ENCODE data around the gene ERH. TPM values are rescaled to one million over a fixed set of nuclear protein-coding genes. Genes with fewer than 3 reads are reported as not detected.

The ERH gene
- total RNA-seq, 2 donors from 2014 or later, result 296 to 371 TPM

GRCh38 chr14:69350892-69351291 lies 47.2 kb downstream of the ERH start:
- Mint-ChIP-seq H3K36me3 (no peaks in the 10 kb centered on the region), H3K27ac (peak overlapping the region in 1 of 2 donors; percentile 2), H3K9me3 (no peaks in the 10 kb centered on the region)
- ATAC-seq (no peak), DNase-seq (ENCODE audit: low spot score in 2 of 2) (no peak)

GRCh38 chr14:69349091-69349777 lies 48.9 kb downstream of the ERH start:
- DNase-seq (ENCODE audit: low spot score in 2 of 2) (no peak), ATAC-seq (no peak)
- H3K36me3 Mint-ChIP-seq, result no peaks in the 10 kb centered on the region
- peak overlapping the region in 1 of 2 donors; percentile 30 for H3K27ac Mint-ChIP-seq
- no peaks in the 10 kb centered on the region for H3K9me3 Mint-ChIP-seq

GRCh38 chr14:69346710-69347109 lies 51.4 kb downstream of the ERH start:
- ATAC-seq, result peak in 1 of 2 donors; percentile 40
- Mint-ChIP-seq H3K27ac (no peak overlapping the region), H3K36me3 (no peaks in the 10 kb centered on the region), H3K9me3 (no peaks in the 10 kb centered on the region)
- peak in 1 of 2 donors; percentile 23 for DNase-seq (ENCODE audit: low spot score in 2 of 2)

- ATAC-seq (no peak), DNase-seq (ENCODE audit: low spot score in 2 of 2) (no peak)
- Mint-ChIP-seq H3K36me3 (no peaks in the 10 kb centered on the region), H3K27ac (no peak overlapping the region), H3K9me3 (no peaks in the 10 kb centered on the region)
Measured at GRCh38 chr14:69345402-69345801, 52.7 kb downstream of the ERH start.

- Mint-ChIP-seq H3K27ac (no peak overlapping the region), H3K9me3 (no peaks in the 10 kb centered on the region)
- ATAC-seq, result no peak
Measured at GRCh38 chr14:69344171-69344570, 53.9 kb downstream of the ERH start.

GRCh38 chr14:69342928-69343525 lies 55.1 kb downstream of the ERH start:
- no peaks in the 10 kb centered on the region for H3K9me3 Mint-ChIP-seq
- no peak for ATAC-seq
- H3K27ac Mint-ChIP-seq, result no peak overlapping the region
- DNase-seq (ENCODE audit: low spot score in 2 of 2), result no peak
- no peaks in the 10 kb centered on the region for H3K36me3 Mint-ChIP-seq

More at GRCh38 chr14:69344171-69344570, 53.9 kb downstream of the ERH start:
- DNase-seq (ENCODE audit: low spot score in 2 of 2), result no peak
- H3K36me3 Mint-ChIP-seq, result no peaks in the 10 kb centered on the region

GRCh38 chr14:69339426-69339825 lies 58.7 kb downstream of the ERH start:
- Mint-ChIP-seq H3K27ac (no peak overlapping the region), H3K36me3 (no peaks in the 10 kb centered on the region), H3K9me3 (no peaks in the 10 kb centered on the region)
- DNase-seq (ENCODE audit: low spot score in 2 of 2) (no peak), ATAC-seq (no peak)

- H3K36me3 Mint-ChIP-seq, result no peaks in the 10 kb centered on the region
Measured at GRCh38 chr14:69337984-69338383, 60.1 kb downstream of the ERH start.

GRCh38 chr14:69335371-69335771 lies 62.7 kb downstream of the ERH start:
- peak in 1 of 2 donors; percentile 46 for ATAC-seq
- peak overlapping the region in 1 of 2 donors; percentile 30 for H3K27ac Mint-ChIP-seq
- H3K36me3 Mint-ChIP-seq, result no peaks in the 10 kb centered on the region
- H3K9me3 Mint-ChIP-seq, result no peaks in the 10 kb centered on the region
- DNase-seq (ENCODE audit: low spot score in 2 of 2), result no peak

More at GRCh38 chr14:69337984-69338383, 60.1 kb downstream of the ERH start:
- DNase-seq (ENCODE audit: low spot score in 2 of 2) (no peak), ATAC-seq (no peak)
- H3K27ac Mint-ChIP-seq, result no peak overlapping the region
- no peaks in the 10 kb centered on the region for H3K9me3 Mint-ChIP-seq

GRCh38 chr14:69334576-69334975 lies 63.5 kb downstream of the ERH start:
- DNase-seq (ENCODE audit: low spot score in 2 of 2) (no peak), ATAC-seq (no peak)
- H3K9me3 Mint-ChIP-seq, result no peaks in the 10 kb centered on the region
- peak overlapping the region in 1 of 2 donors; percentile 19 for H3K27ac Mint-ChIP-seq
- H3K36me3 Mint-ChIP-seq, result no peaks in the 10 kb centered on the region

GRCh38 chr14:69333791-69334337 lies 64.2 kb downstream of the ERH start:
- ATAC-seq, result peak in 1 of 2 donors; percentile 50
- no peaks in the 10 kb centered on the region for H3K9me3 Mint-ChIP-seq
- DNase-seq (ENCODE audit: low spot score in 2 of 2), result no peak
- H3K36me3 Mint-ChIP-seq, result no peaks in the 10 kb centered on the region
- H3K27ac Mint-ChIP-seq, result peak overlapping the region; percentile 19 to 69

- Mint-ChIP-seq H3K27ac (no peak overlapping the region), H3K9me3 (no peaks in the 10 kb centered on the region), H3K36me3 (no peaks in the 10 kb centered on the region)
- DNase-seq (ENCODE audit: low spot score in 2 of 2) (no peak), ATAC-seq (no peak)
Measured at GRCh38 chr14:69332782-69333395, 65.2 kb downstream of the ERH start.

- DNase-seq (ENCODE audit: low spot score in 2 of 2) (no peak), ATAC-seq (no peak)
- no peaks in the 10 kb centered on the region for H3K36me3 Mint-ChIP-seq
- H3K27ac Mint-ChIP-seq, result no peak overlapping the region
- no peaks in the 10 kb centered on the region for H3K9me3 Mint-ChIP-seq
Measured at GRCh38 chr14:69331206-69331605, 66.9 kb downstream of the ERH start.

Other genes with a start within 250 kb of the ERH start
- 10 to 100 TPM; 37.2 to 41.5 TPM for gene DCAF5, start 245.2 kb downstream of the ERH start, total RNA-seq
- 10 to 100 TPM in 1 of 2 donors, 1 to 10 TPM in 1; 7.1 to 13.5 TPM for gene EXD2, start 206.8 kb downstream of the ERH start, total RNA-seq
- gene GALNT16, start 138.1 kb downstream of the ERH start, total RNA-seq, result under 1 TPM in 1 of 2 donors, not detected in 1; 0.12 TPM
- gene SLC39A9, start 393 bp upstream of the ERH start, total RNA-seq, result 10 to 100 TPM; 48.1 to 52.4 TPM
- gene PLEKHD1, start 86.4 kb upstream of the ERH start, total RNA-seq, result under 1 TPM; 0.05 to 0.12 TPM
- not detected for gene CCDC177, start 176.6 kb upstream of the ERH start, total RNA-seq
- 10 to 100 TPM; 54.1 to 98.6 TPM for gene SUSD6, start 213.3 kb upstream of the ERH start, total RNA-seq